GM18951 (cell line): ENCODE results near the gene LRRC32.

Experiments
- POLR2A ChIP-seq: IDR thresholded peaks from 4 replicates; pipeline ENCODE4 v1.6.1; 2011; ENCODE audit warnings: mild to moderate bottlenecking; ENCODE audit not compliant: insufficient read length, insufficient read depth; ENCODE audit errors: extremely low read depth
- in situ Hi-C: fragments of 300-500 bp; cut with MboI; formaldehyde crosslinking; loops from one replicate; pipeline ENCODE4 v1.12.0; 2022; ENCODE audit warnings: low sequenced_read_pairs, mixed read lengths, inconsistent platforms; ENCODE audit not compliant: unreplicated experiment

The LRRC32 gene

GRCh38 chr11:76669901-76670484, 554 bp downstream of the LRRC32 start:
- TF ChIP-seq POLR2A: no peak
- in situ Hi-C loops: no loop called here

- no peak for TF ChIP-seq POLR2A
- in situ Hi-C loops: no loop called here
Measured at GRCh38 chr11:76668362-76669155, 2.0 kb downstream of the LRRC32 start.

GRCh38 chr11:76667856-76668255, 2.7 kb downstream of the LRRC32 start:
- in situ Hi-C loops: no loop called here
- no peak for TF ChIP-seq POLR2A

- in situ Hi-C loops: no loop called here
- TF ChIP-seq POLR2A: no peak
Measured at GRCh38 chr11:76667271-76667818, 3.2 kb downstream of the LRRC32 start.

- in situ Hi-C loops: no loop called here
- TF ChIP-seq POLR2A: no peak
Measured at GRCh38 chr11:76666830-76667229, 3.7 kb downstream of the LRRC32 start.

GRCh38 chr11:76666408-76666807, 4.1 kb downstream of the LRRC32 start:
- in situ Hi-C loops: no loop called here
- TF ChIP-seq POLR2A: no peak

- in situ Hi-C loops: no loop called here
- TF ChIP-seq POLR2A: no peak
Measured at GRCh38 chr11:76665921-76666351, 4.6 kb downstream of the LRRC32 start.

- in situ Hi-C loops: no loop called here
- TF ChIP-seq POLR2A: no peak
Measured at GRCh38 chr11:76665172-76665571, 5.4 kb downstream of the LRRC32 start.

GRCh38 chr11:76664578-76665061, 5.9 kb downstream of the LRRC32 start:
- in situ Hi-C loops: no loop called here
- no peak for TF ChIP-seq POLR2A

- TF ChIP-seq POLR2A: no peak
- in situ Hi-C loops: no loop called here
Measured at GRCh38 chr11:76663912-76664440, 6.6 kb downstream of the LRRC32 start.

- in situ Hi-C loops: no loop called here
- TF ChIP-seq POLR2A: no peak
Measured at GRCh38 chr11:76663486-76663810, 7.1 kb downstream of the LRRC32 start.

- in situ Hi-C loops: no loop called here
- no peak for TF ChIP-seq POLR2A
Measured at GRCh38 chr11:76662656-76663485, 7.7 kb downstream of the LRRC32 start.
